Kidney tubule cell (primary cell): Measurements from ENCODE around the gene NFIC.
A peak's percentile ranks its signal among the peaks of the same experiment; 100 is the strongest.
"Not testable (repeated sequence)": the region's sequence is repeated elsewhere in the genome, so short reads cannot be mapped to it uniquely, and the experiment has no call there.

Experiments
- DNase-seq: peaks from one replicate; pipeline ENCODE4 v3.0.0-alpha.2; 2018; ENCODE audit warnings: low spot score

Gene NFIC

DNA sequence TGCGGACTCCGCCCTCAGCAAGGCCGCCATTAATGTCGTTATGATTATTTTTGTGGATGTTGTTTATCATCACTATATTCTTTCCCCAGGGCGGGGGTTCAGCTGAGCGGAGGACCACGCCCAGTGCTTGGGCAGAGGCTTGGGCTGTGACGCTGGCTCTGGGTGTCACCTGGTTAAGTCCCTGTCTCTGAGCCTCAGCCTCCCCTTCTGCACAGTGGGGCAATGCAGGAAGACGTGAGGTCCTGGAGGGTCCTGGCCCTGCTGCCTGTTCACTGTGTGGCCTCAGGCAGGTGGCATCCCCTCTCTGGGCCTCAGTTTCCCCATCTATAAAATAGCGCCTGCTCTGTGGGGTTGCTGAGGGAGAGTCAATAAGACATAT lies 32.5 kb downstream of the NFIC start:
- no peak for DNase-seq

GRCh38 chr19:3399311-3399710 lies 32.9 kb downstream of the NFIC start:
- DNase-seq: not testable (repeated sequence)

DNA sequence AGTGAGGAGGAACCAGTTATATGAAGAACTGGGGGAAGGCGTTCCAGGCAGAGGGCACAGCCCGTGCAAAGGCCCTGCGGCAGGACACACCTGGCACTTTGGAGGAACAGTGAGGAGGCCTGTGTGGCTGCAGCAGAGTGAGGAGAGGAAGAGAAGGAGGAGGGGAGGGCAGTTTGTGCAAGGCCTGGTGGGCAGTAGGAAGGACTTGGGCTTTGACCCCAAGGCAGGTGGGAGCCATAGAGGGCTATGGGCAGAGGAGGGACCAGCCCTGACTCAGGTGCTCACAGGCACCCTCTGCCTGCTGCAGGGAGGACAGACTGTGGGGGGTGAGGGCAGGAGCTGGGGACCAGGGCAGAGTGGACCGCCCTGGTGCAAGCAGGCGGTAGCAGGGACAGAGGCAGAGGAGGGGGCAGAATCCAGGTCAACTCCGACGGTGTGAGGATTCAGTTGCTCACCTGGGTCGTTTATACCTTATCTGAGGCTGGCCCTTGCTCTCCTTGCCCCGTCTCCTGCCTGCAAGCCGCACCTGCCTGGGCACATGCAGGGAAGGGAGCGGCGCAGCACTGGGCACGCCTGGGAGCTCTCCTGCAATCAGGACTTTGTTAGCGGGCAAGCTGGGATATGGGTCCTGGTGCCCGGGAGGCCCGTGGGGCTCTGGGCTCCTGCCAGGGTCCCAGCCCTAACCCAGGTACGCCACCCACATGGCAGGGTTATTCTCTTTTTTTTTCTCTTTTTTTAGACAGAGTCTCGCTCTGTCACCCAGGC lies 34.8 kb downstream of the NFIC start:
- DNase-seq: no peak

- DNase-seq: no peak
These were observed 36.5 kb downstream of the NFIC start for GRCh38 chr19:3402631-3403443.

DNA sequence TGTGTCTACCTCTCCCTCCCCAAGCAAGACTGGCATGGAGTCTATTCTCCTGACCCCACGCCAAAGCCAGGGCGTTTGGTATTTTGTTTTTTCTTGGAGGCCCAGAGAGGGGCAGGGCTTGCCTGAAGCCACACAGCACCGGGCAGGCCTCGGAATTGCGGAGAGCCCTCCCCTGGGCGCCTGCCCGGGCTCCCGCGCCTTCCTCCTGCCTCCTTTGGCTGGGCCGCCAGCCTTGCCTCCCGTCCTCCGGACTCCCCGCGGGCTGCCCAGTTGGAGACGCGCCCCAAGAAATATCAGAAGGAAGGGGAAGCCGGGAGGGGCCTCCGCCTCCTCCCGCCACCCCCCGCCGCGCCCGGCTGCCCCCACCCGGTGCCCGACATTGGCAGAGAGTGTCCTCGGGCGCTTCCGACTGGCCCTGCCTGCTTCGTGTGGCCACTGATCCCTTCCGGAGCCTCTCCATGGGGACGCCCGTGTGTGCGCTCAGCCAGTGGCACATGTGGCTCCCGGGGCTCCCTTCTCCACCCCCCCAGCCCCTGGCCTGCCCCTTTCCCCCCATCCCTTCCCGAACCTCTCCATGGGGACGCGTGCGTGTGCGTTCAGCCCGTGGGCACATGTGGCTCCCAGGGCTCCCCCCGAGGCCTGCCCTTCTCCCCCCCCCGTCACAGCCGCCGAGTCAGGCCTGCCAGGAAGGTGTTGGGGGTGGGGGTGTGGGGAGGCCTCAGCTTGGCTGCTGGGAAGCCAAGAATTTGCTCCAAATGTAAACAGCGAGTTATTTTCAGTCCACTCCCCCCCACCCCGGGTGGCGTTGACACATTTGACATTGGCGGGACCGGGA lies 37.3 kb downstream of the NFIC start:
- DNase-seq: peak; percentile 66

GRCh38 chr19:3404324-3405260 lies 38.2 kb downstream of the NFIC start:
- DNase-seq: peak; percentile 76

GRCh38 chr19:3405261-3405653 lies 38.9 kb downstream of the NFIC start:
- no peak for DNase-seq

GRCh38 chr19:3406571-3407111 lies 40.3 kb downstream of the NFIC start:
- DNase-seq: no peak

GRCh38 chr19:3407556-3408516 lies 41.5 kb downstream of the NFIC start:
- no peak for DNase-seq

DNA sequence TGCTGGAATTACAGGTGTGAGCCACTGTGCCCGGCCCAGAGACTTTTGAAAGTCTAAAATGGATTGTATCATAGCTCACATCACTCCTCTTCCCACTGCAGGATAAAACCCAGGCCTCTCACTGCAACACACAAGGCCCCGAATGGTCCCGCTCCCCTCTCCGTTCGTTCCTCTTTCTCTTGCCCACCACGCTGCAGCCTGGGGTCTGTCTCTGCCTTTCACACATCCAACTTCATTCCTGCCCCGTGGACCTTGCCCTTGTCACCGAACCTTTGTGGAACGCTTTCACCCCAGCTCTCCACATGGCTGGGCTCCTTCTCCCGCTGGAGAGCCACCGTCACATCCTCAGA lies 42.6 kb downstream of the NFIC start:
- no peak for DNase-seq

GRCh38 chr19:3409346-3410064 lies 43.1 kb downstream of the NFIC start:
- peak; percentile 48 for DNase-seq

GRCh38 chr19:3411636-3412035 lies 45.3 kb downstream of the NFIC start:
- DNase-seq: no peak

- DNase-seq: no peak
These were observed 45.7 kb downstream of the NFIC start for GRCh38 chr19:3412066-3412465.

DNA sequence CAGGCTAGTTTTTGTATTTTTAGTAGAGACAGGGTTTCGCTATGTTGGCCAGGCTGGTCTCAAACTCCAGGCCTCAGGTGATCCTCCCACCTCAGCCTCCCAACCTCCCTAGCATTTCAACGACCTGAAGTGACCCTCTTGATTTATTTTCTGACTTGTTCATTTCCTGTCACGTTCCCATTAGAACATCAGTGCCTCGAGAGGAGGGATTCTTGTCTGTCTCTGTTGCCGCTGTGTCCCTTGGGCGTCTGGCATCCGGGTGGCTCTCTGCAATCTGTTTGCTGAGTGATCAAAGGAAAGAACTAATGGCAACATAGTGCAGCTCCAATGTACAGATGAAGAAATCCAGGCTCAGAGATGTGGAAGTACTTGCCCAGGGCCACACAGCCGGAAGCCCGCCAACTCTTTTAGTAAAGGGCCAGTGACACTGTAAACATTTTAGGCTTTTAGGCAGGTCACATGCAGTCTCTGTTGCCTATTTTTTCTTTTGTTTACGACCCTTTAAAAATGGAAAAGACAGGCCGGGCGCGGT lies 47.5 kb downstream of the NFIC start:
- DNase-seq: no peak

- no peak for DNase-seq
These were observed 49.3 kb downstream of the NFIC start for GRCh38 chr19:3415695-3416094.

GRCh38 chr19:3420244-3420755 lies 53.9 kb downstream of the NFIC start:
- DNase-seq: no peak

GRCh38 chr19:3420909-3421619 lies 54.7 kb downstream of the NFIC start:
- DNase-seq: no peak

- DNase-seq: not testable (repeated sequence)
These were observed 55.3 kb downstream of the NFIC start for GRCh38 chr19:3421656-3422055.
